ENCODE results near the gene INHBC. TPM values are rescaled to one million over a fixed set of nuclear protein-coding genes. Genes with fewer than 3 reads are reported as not detected.

INHBC gene
- total RNA-seq, 1 donor from 2014 or later: not detected

- DNase-seq (ENCODE audit: low read depth): peak; percentile 88
Measured at GRCh38 chr12:57452937-57453509, 18.4 kb downstream of the INHBC start.

- DNase-seq (ENCODE audit: low read depth): no peak
Measured at GRCh38 chr12:57454213-57454565, 19.6 kb downstream of the INHBC start.

- DNase-seq (ENCODE audit: low read depth): peak; percentile 97
Measured at GRCh38 chr12:57454566-57455373, 20.2 kb downstream of the INHBC start, which contains the start of gene INHBE. Gene INHBE, plus strand, starts transcription at chr12:57455307. Its CDS starts 230 bp downstream, at chr12:57455537.

- DNase-seq (ENCODE audit: low read depth): peak; percentile 79
Measured at GRCh38 chr12:57455374-57456144, 21.0 kb downstream of the INHBC start.

- DNase-seq (ENCODE audit: low read depth): peak; percentile 59
Measured at GRCh38 chr12:57456145-57456700, 21.6 kb downstream of the INHBC start.

- DNase-seq (ENCODE audit: low read depth): peak; percentile 70
Measured at GRCh38 chr12:57456737-57457490, 22.3 kb downstream of the INHBC start.

- no peak for DNase-seq (ENCODE audit: low read depth)
Measured at GRCh38 chr12:57458665-57459054, 24.1 kb downstream of the INHBC start.

GRCh38 chr12:57459055-57459749 is 24.6 kb downstream of the INHBC start:
- peak; percentile 97 for DNase-seq (ENCODE audit: low read depth)

- DNase-seq (ENCODE audit: low read depth): peak; percentile 7
Measured at GRCh38 chr12:57459750-57460467, 25.3 kb downstream of the INHBC start, which contains the start of gene GLI1. Gene GLI1, plus strand, starts transcription at chr12:57459785. Its CDS starts 3,907 bp downstream, at chr12:57463692.

- no peak for DNase-seq (ENCODE audit: low read depth)
Measured at GRCh38 chr12:57460468-57460784, 25.8 kb downstream of the INHBC start.

- DNase-seq (ENCODE audit: low read depth): no peak
Measured at GRCh38 chr12:57460841-57461275, 26.3 kb downstream of the INHBC start.

GRCh38 chr12:57461276-57461916 is 26.8 kb downstream of the INHBC start:
- peak; percentile 52 for DNase-seq (ENCODE audit: low read depth)

- DNase-seq (ENCODE audit: low read depth): no peak
Measured at GRCh38 chr12:57461917-57462250, 27.3 kb downstream of the INHBC start.

GRCh38 chr12:57462251-57462911 is 27.8 kb downstream of the INHBC start:
- DNase-seq (ENCODE audit: low read depth): peak; percentile 93

GRCh38 chr12:57462912-57463253 is 28.3 kb downstream of the INHBC start:
- no peak for DNase-seq (ENCODE audit: low read depth)

GRCh38 chr12:57464569-57464968 is 30.0 kb downstream of the INHBC start:
- DNase-seq (ENCODE audit: low read depth): no peak

- no peak for DNase-seq (ENCODE audit: low read depth)
Measured at GRCh38 chr12:57465030-57465746, 30.6 kb downstream of the INHBC start.

Data from myocyte (in vitro differentiated cells).